Activated CD8-positive, alpha-beta T cell treated with anti-CD3 and anti-CD28 coated beads for 36 hours (primary cell): ENCODE results near the gene SPSB1. TPM values are rescaled to one million over a fixed set of nuclear protein-coding genes. Genes with fewer than 3 reads are reported as not detected.

Source experiments
- ATAC-seq: fragments of 200-7000 bp; cut with Tn5 transposase; one replicate; pipeline ENCODE4 v1.10.0; 2021; ENCODE audit warnings: mild to moderate bottlenecking, moderate library complexity
- CTCF ChIA-PET: fragments of 350-600 bp; sonication (Branson Sonifier 250); formaldehyde crosslinking; loops from one replicate; lab custom pipeline; 2021; ENCODE audit warnings: antibody characterized with exemption; lab: Charles Lee
- POLR2A ChIA-PET: fragments of 350-600 bp; sonication (Branson Sonifier 250); formaldehyde crosslinking; loops from one replicate; lab custom pipeline; 2021; ENCODE audit warnings: antibody characterized with exemption; lab: Charles Lee
- DNase-seq: peaks from one replicate; pipeline ENCODE4 v3.0.0-alpha.2; 2020
- H3K27ac Mint-ChIP-seq: one replicate; pipeline ENCODE4 v1.8.0; 2021; ENCODE audit warnings: mild to moderate bottlenecking, mixed read lengths
- H3K27me3 Mint-ChIP-seq: one replicate; pipeline ENCODE4 v1.8.0; 2021; ENCODE audit warnings: mixed read lengths
- H3K36me3 Mint-ChIP-seq: one replicate; pipeline ENCODE4 v1.8.0; 2021; ENCODE audit warnings: low read depth, mixed read lengths
- H3K4me1 Mint-ChIP-seq: one replicate; pipeline ENCODE4 v1.8.0; 2021; ENCODE audit warnings: low read depth, mixed read lengths
- H3K4me3 Mint-ChIP-seq: one replicate; pipeline ENCODE4 v1.8.0; 2021; ENCODE audit warnings: mild to moderate bottlenecking, moderate library complexity, mixed read lengths
- H3K9me3 Mint-ChIP-seq: one replicate; pipeline ENCODE4 v1.8.0; 2021; ENCODE audit warnings: mixed read lengths
- intact Hi-C: fragments of 100-400 bp; cut with micrococcal nuclease; formaldehyde crosslinking; loops from one replicate; pipeline ENCODE4 v1.10.0; 2022
- total RNA-seq, 2 experiments: library from RNA; stranded (reverse); gene quantifications; one replicate each; pipeline ENCODE4 v1.2.3, GENCODE V29; 2021
- TF ChIP-seq, protein P1 (sequence below): fragments of 200-600 bp; IDR thresholded peaks from one replicate; pipeline ENCODE4 v1.8.0; 2022; ENCODE audit warnings: antibody characterized with exemption, mild to moderate bottlenecking

The SPSB1 gene
- total RNA-seq, 2 experiments from 2014 or later: 1.1 to 1.5 TPM

DNA sequence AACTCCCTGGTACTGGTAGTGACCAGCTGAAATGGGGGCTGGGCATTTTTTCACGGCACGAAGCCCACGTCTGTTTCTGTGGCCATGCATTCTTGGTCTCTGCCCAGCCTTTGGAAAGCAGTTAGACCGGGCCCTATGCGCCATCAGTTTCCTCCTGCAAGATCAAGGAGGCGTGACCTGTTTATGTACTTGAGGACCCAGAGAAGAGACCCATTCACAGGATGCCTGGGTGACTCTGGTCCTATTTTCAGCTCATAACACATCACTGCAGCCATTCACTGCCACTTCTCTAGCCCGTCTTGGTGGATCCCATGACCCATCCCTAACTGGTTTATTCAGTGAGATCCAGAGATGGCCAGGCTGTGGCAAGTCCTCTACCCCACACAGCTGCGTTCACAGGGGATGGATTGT, 70.4 kb downstream of the SPSB1 start:
- no peaks in the 10 kb centered on the region for H3K27me3 Mint-ChIP-seq
- intact Hi-C loops: no loop called here
- H3K27ac Mint-ChIP-seq: no peak overlapping the region
- ATAC-seq: no peak
- ChIA-PET POLR2A (no interaction called here), CTCF (interaction anchor here (1.0 to 1.1 kb wide), 2 partner anchors 92 to 95 kb away, joined by 3 to 4 read pairs; no protein-coding TSS in a partner anchor)
- TF ChIP-seq, protein P1, sequence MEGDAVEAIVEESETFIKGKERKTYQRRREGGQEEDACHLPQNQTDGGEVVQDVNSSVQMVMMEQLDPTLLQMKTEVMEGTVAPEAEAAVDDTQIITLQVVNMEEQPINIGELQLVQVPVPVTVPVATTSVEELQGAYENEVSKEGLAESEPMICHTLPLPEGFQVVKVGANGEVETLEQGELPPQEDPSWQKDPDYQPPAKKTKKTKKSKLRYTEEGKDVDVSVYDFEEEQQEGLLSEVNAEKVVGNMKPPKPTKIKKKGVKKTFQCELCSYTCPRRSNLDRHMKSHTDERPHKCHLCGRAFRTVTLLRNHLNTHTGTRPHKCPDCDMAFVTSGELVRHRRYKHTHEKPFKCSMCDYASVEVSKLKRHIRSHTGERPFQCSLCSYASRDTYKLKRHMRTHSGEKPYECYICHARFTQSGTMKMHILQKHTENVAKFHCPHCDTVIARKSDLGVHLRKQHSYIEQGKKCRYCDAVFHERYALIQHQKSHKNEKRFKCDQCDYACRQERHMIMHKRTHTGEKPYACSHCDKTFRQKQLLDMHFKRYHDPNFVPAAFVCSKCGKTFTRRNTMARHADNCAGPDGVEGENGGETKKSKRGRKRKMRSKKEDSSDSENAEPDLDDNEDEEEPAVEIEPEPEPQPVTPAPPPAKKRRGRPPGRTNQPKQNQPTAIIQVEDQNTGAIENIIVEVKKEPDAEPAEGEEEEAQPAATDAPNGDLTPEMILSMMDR: no peak
- H3K36me3 Mint-ChIP-seq: no peaks in the 10 kb centered on the region
- no peaks in the 10 kb centered on the region for H3K9me3 Mint-ChIP-seq
- no peak for DNase-seq
- no peak overlapping the region for H3K4me3 Mint-ChIP-seq
- H3K4me1 Mint-ChIP-seq: no peaks in the 10 kb centered on the region

DNA sequence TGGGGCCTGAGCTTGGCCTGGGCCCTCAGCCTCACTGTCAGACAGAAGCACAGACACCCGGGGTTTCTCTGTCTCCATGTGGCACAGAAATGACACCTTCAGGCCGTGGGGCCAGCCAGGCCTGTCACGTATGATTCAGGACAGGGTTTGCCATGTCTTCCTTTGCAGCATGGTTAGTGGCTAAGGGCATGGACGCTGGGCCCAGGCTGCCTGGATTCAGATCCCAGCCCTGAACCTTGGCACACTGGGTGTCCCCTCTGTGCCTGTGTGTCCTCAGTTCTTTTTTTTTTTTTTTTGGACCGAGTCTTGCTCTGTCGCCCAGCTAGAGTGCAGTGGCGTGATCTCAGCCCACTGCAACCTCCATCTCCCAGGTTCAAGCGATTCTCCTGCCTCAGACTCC, 73.6 kb downstream of the SPSB1 start:
- intact Hi-C loops: no loop called here
- H3K4me1 Mint-ChIP-seq: peaks cover 6% of the 10 kb centered on the region
- TF ChIP-seq, protein P1: no peak
- no peaks in the 10 kb centered on the region for H3K9me3 Mint-ChIP-seq
- no peak overlapping the region for H3K4me3 Mint-ChIP-seq
- ChIA-PET POLR2A (no interaction called here), CTCF (no interaction called here)
- no peak for DNase-seq
- ATAC-seq: no peak
- H3K27me3 Mint-ChIP-seq: no peaks in the 10 kb centered on the region
- no peaks in the 10 kb centered on the region for H3K36me3 Mint-ChIP-seq
- H3K27ac Mint-ChIP-seq: no peak overlapping the region

DNA sequence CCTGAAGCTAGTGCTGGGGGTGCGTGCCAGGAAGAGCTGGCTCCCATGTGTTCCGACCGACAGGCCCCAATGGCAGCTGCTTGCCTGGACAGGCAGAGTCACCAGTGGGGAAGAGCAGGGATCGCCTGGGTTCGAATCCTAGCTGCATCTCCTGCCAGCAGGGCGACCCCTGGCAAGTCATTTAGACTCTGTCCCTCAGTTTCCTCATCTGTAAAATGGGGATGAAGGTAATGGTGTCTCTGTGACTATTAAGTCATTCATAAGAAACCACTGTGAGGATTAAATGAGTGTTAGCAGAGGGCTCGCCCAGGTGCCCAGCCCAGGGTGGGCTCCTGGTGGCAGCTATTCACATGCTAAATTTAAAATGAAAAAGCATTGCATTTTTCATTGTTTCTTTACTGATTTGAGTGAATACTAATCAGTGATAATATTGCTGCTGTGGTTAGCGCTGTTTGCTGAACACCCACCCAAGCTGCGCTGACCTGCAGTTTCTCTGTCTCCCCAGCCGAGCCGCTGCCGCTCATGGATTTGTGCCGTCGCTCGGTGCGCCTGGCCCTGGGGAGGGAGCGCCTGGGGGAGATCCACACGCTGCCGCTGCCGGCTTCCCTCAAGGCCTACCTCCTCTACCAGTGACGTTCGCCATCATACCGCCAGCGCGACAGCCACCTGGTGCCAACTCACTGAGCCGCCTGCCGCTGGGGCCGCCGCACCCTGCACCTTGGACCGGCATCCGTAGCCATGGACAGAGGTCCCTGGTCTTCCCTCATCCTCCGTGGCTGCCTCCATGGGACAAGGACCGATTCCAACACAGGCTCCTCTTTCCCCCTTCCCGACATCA, 74.5 kb downstream of the SPSB1 start:
- Mint-ChIP-seq H3K4me1 (peaks cover 6% of the 10 kb centered on the region), H3K27me3 (no peaks in the 10 kb centered on the region), H3K36me3 (no peaks in the 10 kb centered on the region), H3K4me3 (no peak overlapping the region), H3K9me3 (no peaks in the 10 kb centered on the region), H3K27ac (no peak overlapping the region)
- no peak for DNase-seq
- intact Hi-C loops: no loop called here
- TF ChIP-seq, protein P1: no peak
- no peak for ATAC-seq
- ChIA-PET POLR2A (no interaction called here), CTCF (no interaction called here)

DNA sequence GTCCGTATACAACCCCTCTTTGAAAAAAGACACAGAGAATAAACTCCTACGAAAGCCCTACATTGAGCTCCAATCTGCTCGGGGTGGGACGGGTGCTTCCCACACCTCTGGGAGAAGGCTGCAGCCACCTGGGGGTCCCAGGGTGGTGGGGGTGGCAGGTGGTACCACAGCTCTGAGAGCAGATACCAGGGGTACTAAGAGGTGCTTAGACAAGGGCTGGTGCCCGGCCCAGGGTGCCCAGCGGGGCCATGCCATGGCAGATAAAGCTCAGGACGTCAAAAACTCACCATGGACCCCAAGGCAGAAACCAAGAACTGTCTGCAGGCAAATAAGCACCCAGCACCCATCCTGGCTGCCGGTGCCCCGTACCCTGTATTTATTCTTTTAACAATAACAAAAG, 75.1 kb downstream of the SPSB1 start:
- CTCF ChIA-PET: no interaction called here
- TF ChIP-seq, protein P1: no peak
- H3K4me3 Mint-ChIP-seq: no peak overlapping the region
- H3K27me3 Mint-ChIP-seq: no peaks in the 10 kb centered on the region
- intact Hi-C loops: no loop called here
- H3K9me3 Mint-ChIP-seq: no peaks in the 10 kb centered on the region
- no peak overlapping the region for H3K27ac Mint-ChIP-seq
- no peak for ATAC-seq
- H3K4me1 Mint-ChIP-seq: peaks cover 6% of the 10 kb centered on the region
- no peaks in the 10 kb centered on the region for H3K36me3 Mint-ChIP-seq
- no peak for DNase-seq
- POLR2A ChIA-PET: no interaction called here

DNA sequence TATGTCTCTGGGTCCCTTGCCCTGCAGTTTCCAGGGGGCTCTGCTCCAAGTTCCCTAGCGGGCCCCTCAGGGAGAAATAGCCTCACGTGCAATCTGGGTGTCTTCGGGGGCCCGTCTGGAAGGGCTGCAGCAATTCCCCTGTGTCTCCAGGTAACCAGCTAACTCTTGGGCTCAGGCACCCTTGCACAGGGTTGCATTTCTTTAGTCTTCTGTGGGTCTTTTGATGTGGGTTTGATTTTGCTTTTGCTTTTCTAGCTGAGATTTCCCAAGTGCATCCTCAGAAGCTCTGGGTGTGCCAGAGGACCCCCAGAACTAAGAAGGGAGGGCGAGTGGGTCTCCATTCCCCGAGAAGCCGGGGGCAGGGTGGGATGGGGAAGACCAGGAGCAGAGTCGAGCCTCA, 75.7 kb downstream of the SPSB1 start:
- intact Hi-C loops: no loop called here
- no peak overlapping the region for H3K27ac Mint-ChIP-seq
- no peak for DNase-seq
- no peaks in the 10 kb centered on the region for H3K9me3 Mint-ChIP-seq
- peaks cover 6% of the 10 kb centered on the region for H3K4me1 Mint-ChIP-seq
- ATAC-seq: no peak
- H3K4me3 Mint-ChIP-seq: no peak overlapping the region
- ChIA-PET POLR2A (no interaction called here), CTCF (interaction anchor here (1.1 to 1.7 kb wide), 3 partner anchors 87 to 258 kb away, joined by 3 to 4 read pairs (median 3); no protein-coding TSS in a partner anchor)
- no peaks in the 10 kb centered on the region for H3K27me3 Mint-ChIP-seq
- TF ChIP-seq, protein P1: no peak
- H3K36me3 Mint-ChIP-seq: no peaks in the 10 kb centered on the region
